Panc1 (cell line): ENCODE results near the gene ZNF730.
"Not testable (repeated sequence)": the region's sequence is repeated elsewhere in the genome, so short reads cannot be mapped to it uniquely, and the experiment has no call there.

Source experiments
- POLR2AphosphoS5 ChIP-seq: IDR thresholded peaks from 2 replicates; pipeline ENCODE4 v1.6.1; 2012; ENCODE audit warnings: mild to moderate bottlenecking, low read depth, low read length, moderate library complexity
- SIN3A ChIP-seq: IDR thresholded peaks from 2 replicates; pipeline ENCODE4 v1.6.1; 2012; ENCODE audit warnings: low read depth, mild to moderate bottlenecking, low read length, moderate library complexity, borderline replicate concordance; ENCODE audit not compliant: insufficient read depth
- TF ChIP-seq, protein P1 (sequence below): fragments of 450-650 bp; IDR thresholded peaks from 2 replicates; pipeline ENCODE4 v1.5.1; 2017; ENCODE audit warnings: mild to moderate bottlenecking

DNA sequence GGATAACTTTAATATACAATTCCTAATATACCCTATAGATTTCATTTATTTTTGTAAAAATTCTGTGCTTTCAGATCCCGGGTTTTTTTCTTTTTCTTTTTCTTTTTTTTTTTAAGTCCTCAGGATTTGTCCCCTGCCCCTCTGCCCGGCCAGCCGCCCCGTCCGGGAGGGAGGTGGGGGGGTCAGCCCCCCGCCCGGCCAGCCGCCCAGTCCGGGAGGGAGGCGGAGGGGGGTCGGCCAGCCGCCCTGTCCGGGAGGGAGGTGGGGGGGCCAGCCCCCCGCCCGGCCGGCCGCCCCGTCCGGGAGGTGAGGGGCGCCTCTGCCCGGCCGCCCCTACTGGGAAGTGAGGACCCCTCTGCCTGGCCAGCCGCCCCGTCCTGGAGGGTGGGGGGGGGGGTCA lies 17.4 kb downstream of the ZNF730 start:
- TF ChIP-seq, protein P1, sequence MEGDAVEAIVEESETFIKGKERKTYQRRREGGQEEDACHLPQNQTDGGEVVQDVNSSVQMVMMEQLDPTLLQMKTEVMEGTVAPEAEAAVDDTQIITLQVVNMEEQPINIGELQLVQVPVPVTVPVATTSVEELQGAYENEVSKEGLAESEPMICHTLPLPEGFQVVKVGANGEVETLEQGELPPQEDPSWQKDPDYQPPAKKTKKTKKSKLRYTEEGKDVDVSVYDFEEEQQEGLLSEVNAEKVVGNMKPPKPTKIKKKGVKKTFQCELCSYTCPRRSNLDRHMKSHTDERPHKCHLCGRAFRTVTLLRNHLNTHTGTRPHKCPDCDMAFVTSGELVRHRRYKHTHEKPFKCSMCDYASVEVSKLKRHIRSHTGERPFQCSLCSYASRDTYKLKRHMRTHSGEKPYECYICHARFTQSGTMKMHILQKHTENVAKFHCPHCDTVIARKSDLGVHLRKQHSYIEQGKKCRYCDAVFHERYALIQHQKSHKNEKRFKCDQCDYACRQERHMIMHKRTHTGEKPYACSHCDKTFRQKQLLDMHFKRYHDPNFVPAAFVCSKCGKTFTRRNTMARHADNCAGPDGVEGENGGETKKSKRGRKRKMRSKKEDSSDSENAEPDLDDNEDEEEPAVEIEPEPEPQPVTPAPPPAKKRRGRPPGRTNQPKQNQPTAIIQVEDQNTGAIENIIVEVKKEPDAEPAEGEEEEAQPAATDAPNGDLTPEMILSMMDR: not testable (repeated sequence)
- not testable (repeated sequence) for TF ChIP-seq POLR2AphosphoS5, SIN3A
